Vagina (tissue), 2 donors: ENCODE data around the gene CACNA2D4. TPM values are rescaled to one million over a fixed set of nuclear protein-coding genes. Genes with fewer than 3 reads are reported as not detected.
A peak's percentile ranks its signal among the peaks of the same experiment; 100 is the strongest.

ENCODE experiments used
- DNase-seq, 2 donors: peaks; one replicate each; pipeline ENCODE4 v3.0.0-alpha.2; 2017; ENCODE audit errors: extremely low spot score in 2 of 2
- H3K27ac ChIP-seq: fragments of 200-600 bp; sonication (generic); one replicate; pipeline ENCODE4 v1.5.1; 2019
- H3K27me3 ChIP-seq: fragments of 200-600 bp; sonication (generic); one replicate; pipeline ENCODE4 v1.5.1; 2019
- H3K36me3 ChIP-seq, 2 donors: fragments of 200-600 bp; sonication (generic); one replicate each; pipeline ENCODE4 v1.5.1; 2017 to 2019
- H3K4me1 ChIP-seq: fragments of 200-600 bp; sonication (generic); one replicate; pipeline ENCODE4 v1.5.1; 2019
- H3K4me3 ChIP-seq, 2 donors: fragments of 200-600 bp; sonication (generic); 1 replicate in 1 of 2; 2 replicates in 1 of 2; pipeline ENCODE4 v1.5.1; 2016 to 2019
- H3K9me3 ChIP-seq: fragments of 200-600 bp; sonication (generic); one replicate; pipeline ENCODE4 v1.5.1; 2019
- POLR2A ChIP-seq, 2 donors: fragments of 450-650 bp; IDR thresholded peaks; one replicate each; pipeline ENCODE4 v1.6.1; 2017; ENCODE audit warnings: antibody characterized with exemption in 2 of 2, mild to moderate bottlenecking in 2 of 2, moderate library complexity in 2 of 2
- POLR2AphosphoS5 ChIP-seq, 2 donors: sonication (generic); formaldehyde crosslinking; IDR thresholded peaks; one replicate each; pipeline ENCODE4 v1.9.0; 2017; ENCODE audit warnings: antibody characterized with exemption in 2 of 2, mild to moderate bottlenecking in 2 of 2, low read depth in 1 of 2; ENCODE audit not compliant: insufficient read depth in 1 of 2
- intact Hi-C: fragments of 100-400 bp; cut with DNase I; formaldehyde crosslinking; loops from one replicate; pipeline ENCODE4 v1.15.1; 2023
- total RNA-seq: library from RNA; depleted of rRNA; stranded (reverse); fragments of >200 nt; gene quantifications from one replicate; pipeline ENCODE4 v1.2.3, GENCODE V29; 2016
- TF ChIP-seq, protein P1 (sequence below), 3 experiments: fragments of 450-650 bp in 2 of 3; fragments of 200-600 bp in 1 of 3; sonication (generic) in 1 of 3; IDR thresholded peaks; one replicate each; pipeline ENCODE4 v1.5.1; 2017 to 2019; ENCODE audit warnings: antibody characterized with exemption in 3 of 3, mild to moderate bottlenecking in 2 of 3, moderate library complexity in 2 of 3

Gene CACNA2D4
- total RNA-seq, 1 donor from 2014 or later = 2.2 TPM

DNA sequence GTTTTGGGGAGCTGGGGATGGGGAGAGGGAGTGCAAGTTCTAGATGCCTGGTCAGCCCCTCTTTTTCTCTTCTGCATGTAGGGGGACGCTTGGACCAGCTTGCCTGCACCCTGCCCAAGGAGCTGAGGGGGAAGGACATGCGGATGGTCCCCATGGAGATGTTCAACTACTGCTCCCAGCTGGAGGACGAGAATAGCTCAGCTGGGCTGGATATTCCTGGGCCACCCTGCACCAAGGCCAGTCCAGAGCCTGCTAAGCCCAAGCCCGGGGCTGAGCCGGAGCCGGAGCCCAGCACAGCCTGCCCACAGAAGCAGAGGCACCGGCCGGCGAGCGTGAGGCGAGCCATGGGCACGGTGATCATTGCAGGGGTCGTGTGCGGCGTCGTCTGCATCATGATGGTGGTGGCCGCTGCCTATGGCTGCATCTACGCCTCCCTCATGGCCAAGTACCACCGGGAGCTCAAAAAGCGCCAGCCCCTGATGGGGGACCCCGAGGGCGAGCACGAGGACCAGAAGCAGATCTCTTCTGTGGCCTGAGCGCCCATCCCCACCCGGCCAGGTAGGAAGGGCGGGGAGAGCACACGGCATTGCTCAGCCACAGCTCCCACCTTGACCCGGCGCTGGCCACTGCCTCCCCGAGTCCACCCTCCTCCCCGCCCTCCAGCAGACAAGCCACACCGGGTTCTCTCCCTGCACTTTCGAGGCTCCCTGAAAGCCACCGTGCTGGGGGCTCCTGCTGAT is 84.1 kb downstream of the CACNA2D4 start:
- TF ChIP-seq, protein P1, sequence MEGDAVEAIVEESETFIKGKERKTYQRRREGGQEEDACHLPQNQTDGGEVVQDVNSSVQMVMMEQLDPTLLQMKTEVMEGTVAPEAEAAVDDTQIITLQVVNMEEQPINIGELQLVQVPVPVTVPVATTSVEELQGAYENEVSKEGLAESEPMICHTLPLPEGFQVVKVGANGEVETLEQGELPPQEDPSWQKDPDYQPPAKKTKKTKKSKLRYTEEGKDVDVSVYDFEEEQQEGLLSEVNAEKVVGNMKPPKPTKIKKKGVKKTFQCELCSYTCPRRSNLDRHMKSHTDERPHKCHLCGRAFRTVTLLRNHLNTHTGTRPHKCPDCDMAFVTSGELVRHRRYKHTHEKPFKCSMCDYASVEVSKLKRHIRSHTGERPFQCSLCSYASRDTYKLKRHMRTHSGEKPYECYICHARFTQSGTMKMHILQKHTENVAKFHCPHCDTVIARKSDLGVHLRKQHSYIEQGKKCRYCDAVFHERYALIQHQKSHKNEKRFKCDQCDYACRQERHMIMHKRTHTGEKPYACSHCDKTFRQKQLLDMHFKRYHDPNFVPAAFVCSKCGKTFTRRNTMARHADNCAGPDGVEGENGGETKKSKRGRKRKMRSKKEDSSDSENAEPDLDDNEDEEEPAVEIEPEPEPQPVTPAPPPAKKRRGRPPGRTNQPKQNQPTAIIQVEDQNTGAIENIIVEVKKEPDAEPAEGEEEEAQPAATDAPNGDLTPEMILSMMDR (IDR thresholded peaks at IDR 0.05) = no peak
- TF ChIP-seq POLR2AphosphoS5 (IDR thresholded peaks at IDR 0.05; ENCODE audit: insufficient read depth in 1 of 2, low read depth in 1 of 2) (no peak), POLR2A (IDR thresholded peaks at IDR 0.05) (no peak)
- H3K27me3 ChIP-seq = peaks cover 5% of the 10 kb centered on the region
- peaks cover 4% of the 10 kb centered on the region for H3K4me1 ChIP-seq
- no peak overlapping the region for H3K27ac ChIP-seq
- no peak overlapping the region for H3K4me3 ChIP-seq
- intact Hi-C loops = no loop called here
- H3K36me3 ChIP-seq = no peaks in the 10 kb centered on the region
- DNase-seq = no peak
- no peaks in the 10 kb centered on the region for H3K9me3 ChIP-seq

- no peak overlapping the region for H3K4me3 ChIP-seq
- no peak for DNase-seq
- no peaks in the 10 kb centered on the region for H3K36me3 ChIP-seq
- peaks cover 5% of the 10 kb centered on the region for H3K27me3 ChIP-seq
- intact Hi-C loops = no loop called here
- H3K27ac ChIP-seq = no peak overlapping the region
- TF ChIP-seq POLR2A (IDR thresholded peaks at IDR 0.05) (no peak), POLR2AphosphoS5 (IDR thresholded peaks at IDR 0.05; ENCODE audit: insufficient read depth in 1 of 2, low read depth in 1 of 2) (no peak)
- TF ChIP-seq, protein P1 (IDR thresholded peaks at IDR 0.05) = no peak
- peaks cover 4% of the 10 kb centered on the region for H3K4me1 ChIP-seq
- H3K9me3 ChIP-seq = no peaks in the 10 kb centered on the region
Measured at GRCh38 chr12:1833596-1834028, 84.8 kb downstream of the CACNA2D4 start.

DNA sequence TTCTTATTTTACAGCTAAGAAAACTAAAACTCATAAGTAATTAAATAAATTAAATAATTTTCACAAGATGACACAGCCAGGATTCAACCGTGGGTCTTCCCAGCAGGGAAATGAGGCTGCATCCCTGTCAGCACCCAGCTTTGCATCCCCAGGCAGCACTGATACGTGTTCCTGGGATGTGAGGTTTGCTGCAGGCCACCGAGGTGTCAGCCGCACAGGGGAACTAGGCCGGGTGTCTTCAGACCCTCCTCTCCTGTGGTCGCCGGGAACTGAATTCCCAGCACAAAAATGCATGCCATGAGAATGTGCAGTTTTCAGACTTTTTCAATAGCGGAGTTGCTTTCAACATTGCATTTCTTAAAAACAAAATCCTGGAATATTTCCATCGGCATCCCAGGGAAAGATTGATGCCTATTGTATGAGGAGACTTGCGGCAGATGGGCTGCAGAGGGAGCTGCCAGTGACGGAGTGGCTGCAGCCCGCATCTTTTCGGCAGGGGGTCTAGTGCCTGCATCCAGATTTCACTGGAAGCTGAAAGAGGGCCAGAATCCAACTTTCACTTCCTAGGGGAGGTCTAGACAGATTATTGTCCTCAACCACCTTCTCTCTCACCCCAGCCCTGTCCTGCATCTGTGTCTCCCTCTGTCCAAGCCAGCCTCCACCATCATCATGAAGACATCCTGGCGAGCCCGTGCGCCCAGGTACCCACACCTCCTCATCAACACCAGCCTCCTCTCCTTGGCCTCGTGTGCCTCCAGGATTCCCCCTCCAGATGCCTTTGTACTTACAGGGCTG is 85.5 kb downstream of the CACNA2D4 start:
- peaks cover 4% of the 10 kb centered on the region for H3K4me1 ChIP-seq
- no peak for TF ChIP-seq POLR2A (IDR thresholded peaks at IDR 0.05)
- H3K27ac ChIP-seq = no peak overlapping the region
- intact Hi-C loops = no loop called here
- peaks cover 5% of the 10 kb centered on the region for H3K27me3 ChIP-seq
- no peak overlapping the region for H3K4me3 ChIP-seq
- no peaks in the 10 kb centered on the region for H3K36me3 ChIP-seq
- DNase-seq = no peak
- H3K9me3 ChIP-seq = no peaks in the 10 kb centered on the region

GRCh38 chr12:1830981-1831963 is 87.2 kb downstream of the CACNA2D4 start:
- Histone ChIP-seq H3K27me3 (peaks cover 5% of the 10 kb centered on the region), H3K27ac (no peak overlapping the region), H3K36me3 (no peaks in the 10 kb centered on the region), H3K9me3 (no peaks in the 10 kb centered on the region), H3K4me1 (peaks cover 4% of the 10 kb centered on the region), H3K4me3 (no peak overlapping the region)
- DNase-seq = no peak
- TF ChIP-seq POLR2AphosphoS5 (IDR thresholded peaks at IDR 0.05; ENCODE audit: insufficient read depth in 1 of 2, low read depth in 1 of 2) (peak in 1 of 2 donors; percentile 38), POLR2A (IDR thresholded peaks at IDR 0.05) (no peak)
- intact Hi-C loops = no loop called here

- Histone ChIP-seq H3K36me3 (no peaks in the 10 kb centered on the region), H3K9me3 (no peaks in the 10 kb centered on the region), H3K4me1 (peaks cover 4% of the 10 kb centered on the region), H3K27ac (no peak overlapping the region), H3K4me3 (no peak overlapping the region), H3K27me3 (peaks cover 5% of the 10 kb centered on the region)
- TF ChIP-seq, protein P1 (IDR thresholded peaks at IDR 0.05) = no peak
- TF ChIP-seq POLR2A (IDR thresholded peaks at IDR 0.05) = no peak
- TF ChIP-seq POLR2AphosphoS5 (IDR thresholded peaks at IDR 0.05; ENCODE audit: insufficient read depth in 1 of 2, low read depth in 1 of 2) = no peak
- intact Hi-C loops = no loop called here
- DNase-seq = no peak
Measured at GRCh38 chr12:1830401-1830845, 88.0 kb downstream of the CACNA2D4 start.
